ENCODE results near the gene PEPD.

DNA sequence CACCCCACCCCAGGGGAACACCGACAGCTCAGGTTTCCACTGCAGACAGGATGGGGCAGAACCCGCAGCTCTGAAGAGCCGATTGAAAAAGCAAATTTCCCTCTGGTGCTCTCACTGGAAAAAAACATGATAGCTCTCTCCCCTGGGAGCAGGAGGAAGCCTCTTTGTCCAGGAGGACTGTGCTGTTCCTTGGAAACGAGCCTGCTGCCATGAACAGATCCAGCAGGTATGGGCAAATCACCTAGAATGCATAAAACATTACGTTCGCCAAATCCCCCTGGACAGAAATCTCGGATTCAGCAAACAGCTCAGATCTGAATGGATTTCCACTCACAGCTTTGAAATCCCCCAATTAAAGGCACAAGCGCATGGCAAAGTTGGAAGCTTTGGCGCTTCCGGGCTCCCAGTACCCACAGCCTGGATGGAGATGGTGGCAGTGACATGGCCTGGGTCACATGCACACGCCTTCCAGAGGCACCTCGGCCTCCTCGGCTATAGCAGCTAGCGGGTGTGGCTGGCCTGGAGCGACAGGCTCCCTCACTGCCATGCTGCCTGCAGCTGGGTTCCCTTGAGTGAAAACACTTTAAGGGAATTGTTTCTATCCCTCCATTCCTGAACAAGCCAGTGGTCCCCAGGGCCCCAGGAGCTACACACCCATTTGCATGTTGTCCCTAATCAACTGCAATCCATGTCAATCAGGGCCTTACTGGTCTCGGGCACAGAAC, 89.0 kb downstream of the PEPD start:
- TF ChIP-seq POLR2A (IDR thresholded peaks at IDR 0.05): no peak
- TF ChIP-seq, protein P1, sequence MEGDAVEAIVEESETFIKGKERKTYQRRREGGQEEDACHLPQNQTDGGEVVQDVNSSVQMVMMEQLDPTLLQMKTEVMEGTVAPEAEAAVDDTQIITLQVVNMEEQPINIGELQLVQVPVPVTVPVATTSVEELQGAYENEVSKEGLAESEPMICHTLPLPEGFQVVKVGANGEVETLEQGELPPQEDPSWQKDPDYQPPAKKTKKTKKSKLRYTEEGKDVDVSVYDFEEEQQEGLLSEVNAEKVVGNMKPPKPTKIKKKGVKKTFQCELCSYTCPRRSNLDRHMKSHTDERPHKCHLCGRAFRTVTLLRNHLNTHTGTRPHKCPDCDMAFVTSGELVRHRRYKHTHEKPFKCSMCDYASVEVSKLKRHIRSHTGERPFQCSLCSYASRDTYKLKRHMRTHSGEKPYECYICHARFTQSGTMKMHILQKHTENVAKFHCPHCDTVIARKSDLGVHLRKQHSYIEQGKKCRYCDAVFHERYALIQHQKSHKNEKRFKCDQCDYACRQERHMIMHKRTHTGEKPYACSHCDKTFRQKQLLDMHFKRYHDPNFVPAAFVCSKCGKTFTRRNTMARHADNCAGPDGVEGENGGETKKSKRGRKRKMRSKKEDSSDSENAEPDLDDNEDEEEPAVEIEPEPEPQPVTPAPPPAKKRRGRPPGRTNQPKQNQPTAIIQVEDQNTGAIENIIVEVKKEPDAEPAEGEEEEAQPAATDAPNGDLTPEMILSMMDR (IDR thresholded peaks at IDR 0.05): no peak

Data from esophagus squamous epithelium (tissue), 4 donors.